Fibroblast of the conjunctiva (primary cell): ENCODE data around the gene NFX1.
"Not testable (repeated sequence)": the region's sequence is repeated elsewhere in the genome, so short reads cannot be mapped to it uniquely, and the experiment has no call there.

ENCODE experiments used
- DNase-seq: peaks from one replicate; pipeline ENCODE4 v3.0.0-alpha.2; 2010; ENCODE audit warnings: low read depth

The NFX1 gene

GRCh38 chr9:33388110-33388994, 98.0 kb downstream of the NFX1 start:
- DNase-seq, result no peak

- peak; percentile 98 for DNase-seq
Observed at GRCh38 chr9:33391111-33391771, 100.9 kb downstream of the NFX1 start.

DNA sequence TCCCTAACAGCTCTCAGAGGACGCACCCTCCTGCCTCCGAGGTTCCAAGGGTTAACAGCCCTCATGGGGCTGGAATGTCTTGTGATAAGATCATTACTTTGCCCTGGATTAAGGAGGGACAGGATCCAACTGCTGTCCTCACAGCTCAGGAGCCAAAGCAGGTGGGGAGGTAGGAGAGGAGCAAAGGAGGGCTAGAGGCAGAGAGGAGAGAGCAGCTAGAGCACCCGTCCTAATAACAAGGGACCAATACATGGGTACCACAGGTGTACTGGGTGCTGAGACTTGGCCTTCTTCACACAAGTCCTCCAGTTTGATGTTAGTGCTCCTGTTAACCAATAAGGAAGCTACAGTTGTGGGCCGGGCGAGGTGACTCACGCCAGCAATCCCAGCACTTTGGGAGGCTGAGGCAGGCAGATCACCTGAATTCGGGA, 102.3 kb downstream of the NFX1 start:
- DNase-seq, result not testable (repeated sequence)

DNA sequence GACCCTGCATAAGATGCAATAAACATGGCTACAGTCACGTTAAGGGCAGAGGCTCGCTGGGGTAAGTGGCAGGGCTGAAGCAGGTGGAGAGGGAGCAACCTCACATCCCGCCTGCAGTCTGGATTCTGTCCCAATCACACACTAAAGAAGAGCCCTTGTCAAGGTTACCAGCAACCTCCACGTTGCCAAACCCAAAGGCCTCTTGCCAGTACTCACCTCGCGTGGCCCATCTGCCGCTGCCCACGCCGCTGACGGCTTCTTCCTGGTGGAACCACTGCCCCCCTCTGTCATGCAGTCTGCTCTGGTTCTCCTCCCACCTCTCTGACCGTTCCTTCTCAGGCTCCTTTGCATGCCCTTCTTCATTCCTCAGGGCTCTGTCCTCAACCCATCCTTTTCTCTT, 103.3 kb downstream of the NFX1 start:
- no peak for DNase-seq

GRCh38 chr9:33393986-33394385, 103.7 kb downstream of the NFX1 start:
- DNase-seq, result not testable (repeated sequence)

- DNase-seq, result not testable (repeated sequence)
Observed at GRCh38 chr9:33395159-33395879, 105.0 kb downstream of the NFX1 start.

DNA sequence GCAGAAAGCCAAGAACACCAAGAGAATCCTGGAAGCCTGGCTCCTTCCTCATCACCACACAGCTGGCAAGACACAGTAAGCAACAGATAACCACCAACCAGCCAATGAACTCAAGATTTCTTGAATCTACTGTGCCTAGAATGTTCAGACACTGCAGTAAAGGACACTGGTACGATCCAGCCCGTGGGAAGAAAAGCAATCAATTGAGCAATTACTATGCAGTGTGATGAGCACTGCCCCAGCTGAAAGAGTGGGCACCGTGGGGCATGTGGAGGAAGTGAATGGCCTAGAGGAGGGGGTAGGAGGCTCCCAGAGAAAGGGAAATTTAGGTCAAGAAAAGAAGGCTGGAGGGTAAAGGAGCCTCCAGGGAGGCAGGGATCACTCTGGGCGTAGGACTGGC, 107.5 kb downstream of the NFX1 start:
- not testable (repeated sequence) for DNase-seq

- DNase-seq, result not testable (repeated sequence)
Observed at GRCh38 chr9:33399047-33399446, 108.7 kb downstream of the NFX1 start.

DNA sequence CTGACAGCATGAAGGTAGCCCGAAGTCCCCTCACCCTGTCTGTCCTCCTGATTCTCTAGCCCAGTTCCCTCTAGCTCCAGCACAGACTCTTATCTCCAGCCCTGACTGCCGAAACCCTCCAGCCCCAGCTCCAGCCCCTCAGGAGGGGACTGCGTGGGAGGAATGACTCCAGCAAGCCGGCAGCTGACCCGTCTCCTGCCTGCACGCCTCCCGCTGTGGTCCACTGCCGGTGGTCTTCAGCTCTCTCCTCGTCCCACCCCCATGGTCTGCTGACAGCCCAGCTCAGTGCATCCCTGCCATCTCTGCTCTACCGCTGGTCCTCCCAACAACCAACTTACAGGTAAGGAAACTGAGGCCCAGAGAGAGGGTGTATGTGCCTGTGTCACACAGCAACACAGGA, 111.5 kb downstream of the NFX1 start:
- DNase-seq, result not testable (repeated sequence)

- not testable (repeated sequence) for DNase-seq
Observed at GRCh38 chr9:33402371-33402770, 112.1 kb downstream of the NFX1 start, which contains the start of gene AQP7. AQP7 (minus strand) TSS chr9:33402568; CDS start chr9:33401262, 1,306 bp downstream.

- no peak for DNase-seq
Observed at GRCh38 chr9:33403941-33404787, 113.8 kb downstream of the NFX1 start.

DNA sequence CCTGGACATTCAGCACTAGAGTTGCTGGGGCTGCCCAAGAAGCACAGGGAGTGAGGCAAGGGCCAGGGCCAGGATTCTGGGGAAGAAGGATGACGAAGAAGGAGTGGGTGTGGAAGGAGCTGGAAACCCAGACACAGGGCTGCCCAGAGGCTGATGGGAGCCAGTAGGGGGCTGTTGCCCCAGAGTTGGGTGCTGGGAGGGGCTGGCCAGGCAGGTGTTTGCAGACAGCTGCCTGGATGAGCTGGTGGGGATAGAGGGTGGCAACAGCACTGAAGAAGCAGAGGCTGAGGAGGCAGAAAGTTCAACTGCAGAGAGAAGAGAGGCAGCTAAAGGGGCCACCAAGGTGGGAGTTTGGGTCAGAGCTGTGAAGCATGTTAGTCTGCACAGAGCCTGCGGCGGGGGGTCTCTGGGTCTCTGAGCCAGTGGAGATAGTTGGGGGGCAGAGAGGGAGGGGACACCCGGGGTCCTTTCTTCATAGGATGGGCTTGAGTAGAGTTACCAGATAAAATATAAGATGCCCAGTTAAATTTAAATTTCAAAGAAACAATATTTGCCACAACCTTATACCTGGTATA, 114.6 kb downstream of the NFX1 start:
- DNase-seq, result no peak

DNA sequence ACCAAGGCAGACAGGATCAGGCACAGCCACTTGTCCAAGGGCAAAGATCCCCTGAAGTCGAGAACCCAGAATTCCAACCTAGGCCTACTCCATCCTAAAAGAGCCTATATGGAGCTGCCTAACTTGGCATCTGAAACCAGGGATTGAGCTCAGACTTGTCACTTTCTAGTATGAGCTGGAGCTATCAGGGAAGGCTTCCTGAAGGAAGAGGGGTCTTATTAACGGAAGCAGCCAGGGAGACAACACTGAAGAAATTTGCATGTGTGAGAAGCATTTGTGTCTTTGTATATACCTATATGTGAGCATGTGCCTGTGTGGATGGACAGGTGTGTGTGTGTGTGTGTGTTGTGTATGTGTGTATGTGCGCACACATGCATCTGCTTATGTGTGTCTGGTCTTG, 116.7 kb downstream of the NFX1 start:
- DNase-seq, result no peak

GRCh38 chr9:33408087-33408486, 117.8 kb downstream of the NFX1 start:
- no peak for DNase-seq

- DNase-seq, result no peak
Observed at GRCh38 chr9:33414268-33414667, 124.0 kb downstream of the NFX1 start.

DNA sequence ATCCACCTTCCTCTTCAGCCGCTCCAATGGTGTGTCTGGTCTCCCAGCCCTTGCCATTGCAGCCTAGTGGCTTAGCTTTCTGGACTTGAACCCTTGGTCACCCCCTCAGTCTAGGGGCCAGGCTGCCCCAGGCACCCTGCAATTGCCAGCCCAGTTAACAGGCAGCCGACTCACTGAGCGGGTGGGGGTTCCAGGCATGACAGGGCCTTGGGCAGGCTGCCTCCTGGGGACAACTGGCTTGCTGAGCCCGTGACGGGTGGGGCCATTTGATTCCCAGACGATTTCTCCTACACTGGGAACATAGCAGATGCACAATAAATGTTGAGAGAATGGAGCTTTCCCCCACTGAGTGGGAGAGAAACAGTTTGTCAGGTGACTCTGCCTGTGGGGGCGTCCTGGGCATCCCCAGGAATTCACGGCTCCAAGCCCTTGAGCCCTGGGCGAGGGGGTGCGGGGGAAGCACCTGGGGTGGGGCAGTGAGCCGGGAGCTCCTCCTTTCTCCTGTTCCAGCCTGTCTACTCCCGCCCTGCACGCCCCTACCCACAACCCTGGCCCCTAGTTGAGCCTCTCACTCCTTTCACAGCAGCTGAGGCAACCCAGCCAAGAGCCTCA, 124.7 kb downstream of the NFX1 start:
- no peak for DNase-seq

DNA sequence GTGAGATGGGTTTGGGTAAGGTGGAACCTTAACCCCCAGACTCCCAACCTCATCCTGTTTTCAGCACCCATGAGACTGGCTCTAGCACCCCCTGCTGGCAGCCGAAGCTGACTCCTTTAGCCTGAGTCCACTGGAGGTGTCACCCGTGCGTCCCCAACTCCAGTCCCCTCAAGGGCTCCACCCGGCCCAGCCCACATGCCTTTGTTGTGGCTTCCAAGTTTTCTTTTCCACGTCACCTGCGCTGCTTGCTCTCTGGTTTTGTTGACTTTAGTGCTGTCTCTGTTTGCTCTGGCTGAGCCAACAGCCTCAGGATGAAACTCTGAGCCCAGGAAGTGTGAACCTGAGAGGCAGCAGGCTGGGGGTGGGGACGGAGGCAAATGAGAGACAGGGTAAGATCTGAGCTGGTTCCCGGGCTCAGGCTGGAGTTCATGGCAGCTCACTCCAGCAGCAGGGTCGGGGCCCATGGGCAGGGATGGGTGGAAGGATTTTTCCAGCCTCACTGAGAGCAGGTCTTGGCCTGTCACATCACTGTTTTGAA, 125.3 kb downstream of the NFX1 start:
- DNase-seq, result peak; percentile 18

- DNase-seq, result no peak
Observed at GRCh38 chr9:33416996-33417395, 126.7 kb downstream of the NFX1 start.

- no peak for DNase-seq
Observed at GRCh38 chr9:33418090-33418489, 127.8 kb downstream of the NFX1 start.

GRCh38 chr9:33419708-33420303, 129.5 kb downstream of the NFX1 start:
- DNase-seq, result no peak
